MM.1S (cell line): Measurements from ENCODE around the gene PTPRN2.

Source experiments
- DNase-seq: peaks from one replicate; pipeline ENCODE4 v3.0.0-alpha.2; 2015
- H2AFZ ChIP-seq: fragments of 300-600 bp; sonication (generic); 2 replicates; pipeline ENCODE4 v1.6.0; 2016; ENCODE audit warnings: antibody characterized with exemption, low read length
- H3F3A ChIP-seq: fragments of 300-600 bp; sonication (generic); 2 replicates; pipeline ENCODE4 v1.6.1; 2016; ENCODE audit warnings: mild to moderate bottlenecking, antibody characterized with exemption, low read length, moderate library complexity, mixed read lengths; ENCODE audit not compliant: insufficient read depth
- H3K27ac ChIP-seq: fragments of 300-600 bp; sonication (generic); 2 replicates; pipeline ENCODE4 v1.5.1; 2016; ENCODE audit warnings: mild to moderate bottlenecking, low read length
- H3K27me3 ChIP-seq: fragments of 300-600 bp; sonication (generic); replicated peaks from 2 replicates; pipeline ENCODE4 v1.6.0; 2016; ENCODE audit warnings: low read length; ENCODE audit not compliant: insufficient read depth
- H3K36me3 ChIP-seq: fragments of 300-600 bp; sonication (generic); replicated peaks from 2 replicates; pipeline ENCODE4 v1.6.1; 2016; ENCODE audit warnings: mild to moderate bottlenecking, low read length, mixed read lengths; ENCODE audit not compliant: insufficient read depth
- H3K4me1 ChIP-seq: fragments of 300-600 bp; sonication (generic); 2 replicates; pipeline ENCODE4 v1.6.1; 2016; ENCODE audit warnings: low read length, mixed read lengths
- H3K4me2 ChIP-seq: fragments of 300-600 bp; sonication (generic); 2 replicates; pipeline ENCODE4 v1.6.0; 2016; ENCODE audit warnings: low read depth, low read length
- H3K4me3 ChIP-seq: fragments of 300-600 bp; sonication (generic); 2 replicates; pipeline ENCODE4 v1.5.1; 2016; ENCODE audit warnings: low read length, mixed read lengths
- H3K79me2 ChIP-seq: fragments of 300-600 bp; sonication (generic); 2 replicates; pipeline ENCODE4 v1.6.1; 2016; ENCODE audit warnings: mixed run types, low read length, mixed read lengths
- H3K9ac ChIP-seq: fragments of 300-600 bp; sonication (generic); 2 replicates; pipeline ENCODE4 v1.6.1; 2016; ENCODE audit warnings: low read length, mixed read lengths
- H3K9me2 ChIP-seq: fragments of 300-600 bp; sonication (generic); replicated peaks from 2 replicates; pipeline ENCODE4 v1.6.1; 2016; ENCODE audit warnings: mild to moderate bottlenecking, low read length, mixed read lengths; ENCODE audit not compliant: insufficient read depth
- H3K9me3 ChIP-seq: fragments of 300-600 bp; sonication (generic); replicated peaks from 2 replicates; pipeline ENCODE4 v1.6.1; 2016; ENCODE audit warnings: mild to moderate bottlenecking, low read length, mixed read lengths; ENCODE audit not compliant: insufficient read depth
- H4K20me1 ChIP-seq: fragments of 300-600 bp; sonication (generic); 2 replicates; pipeline ENCODE4 v1.6.1; 2016; ENCODE audit warnings: mild to moderate bottlenecking, low read length, moderate library complexity, mixed read lengths; ENCODE audit not compliant: insufficient read depth
- EZH2 ChIP-seq: fragments of 300-600 bp; sonication (generic); optimal IDR thresholded peaks from 2 replicates; pipeline ENCODE3; 2017; ENCODE audit warnings: low read depth, mild to moderate bottlenecking, antibody characterized with exemption, low read length, mixed read lengths
- EZH2phosphoT487 ChIP-seq: fragments of 300-600 bp; sonication (generic); IDR thresholded peaks from 2 replicates; pipeline ENCODE4 v1.6.1; 2018; ENCODE audit warnings: antibody characterized with exemption, low read length
- TF ChIP-seq, protein P1 (sequence below): fragments of 300-600 bp; sonication (generic); IDR thresholded peaks from 2 replicates; pipeline ENCODE4 v1.5.1; 2016; ENCODE audit warnings: antibody characterized with exemption, low read length, mixed read lengths

PTPRN2 gene

GRCh38 chr7:157719008-157719682, 868.5 kb downstream of the PTPRN2 start:
- peaks cover 93% of the 10 kb centered on the region for H3K27me3 ChIP-seq
- H3K4me3 ChIP-seq: no peak overlapping the region
- no peaks in the 10 kb centered on the region for H3F3A ChIP-seq
- H3K9me2 ChIP-seq: no peaks in the 10 kb centered on the region
- no peak overlapping the region for H3K9ac ChIP-seq
- H3K27ac ChIP-seq: no peak overlapping the region
- no peaks in the 10 kb centered on the region for H3K79me2 ChIP-seq
- H3K4me1 ChIP-seq: no peaks in the 10 kb centered on the region
- H3K4me2 ChIP-seq: no peak overlapping the region
- no peaks in the 10 kb centered on the region for H4K20me1 ChIP-seq
- no peaks in the 10 kb centered on the region for H3K9me3 ChIP-seq
- DNase-seq: no peak
- H3K36me3 ChIP-seq: no peaks in the 10 kb centered on the region
- TF ChIP-seq EZH2phosphoT487 (no peak), EZH2 (no peak)
- TF ChIP-seq, protein P1, sequence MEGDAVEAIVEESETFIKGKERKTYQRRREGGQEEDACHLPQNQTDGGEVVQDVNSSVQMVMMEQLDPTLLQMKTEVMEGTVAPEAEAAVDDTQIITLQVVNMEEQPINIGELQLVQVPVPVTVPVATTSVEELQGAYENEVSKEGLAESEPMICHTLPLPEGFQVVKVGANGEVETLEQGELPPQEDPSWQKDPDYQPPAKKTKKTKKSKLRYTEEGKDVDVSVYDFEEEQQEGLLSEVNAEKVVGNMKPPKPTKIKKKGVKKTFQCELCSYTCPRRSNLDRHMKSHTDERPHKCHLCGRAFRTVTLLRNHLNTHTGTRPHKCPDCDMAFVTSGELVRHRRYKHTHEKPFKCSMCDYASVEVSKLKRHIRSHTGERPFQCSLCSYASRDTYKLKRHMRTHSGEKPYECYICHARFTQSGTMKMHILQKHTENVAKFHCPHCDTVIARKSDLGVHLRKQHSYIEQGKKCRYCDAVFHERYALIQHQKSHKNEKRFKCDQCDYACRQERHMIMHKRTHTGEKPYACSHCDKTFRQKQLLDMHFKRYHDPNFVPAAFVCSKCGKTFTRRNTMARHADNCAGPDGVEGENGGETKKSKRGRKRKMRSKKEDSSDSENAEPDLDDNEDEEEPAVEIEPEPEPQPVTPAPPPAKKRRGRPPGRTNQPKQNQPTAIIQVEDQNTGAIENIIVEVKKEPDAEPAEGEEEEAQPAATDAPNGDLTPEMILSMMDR: no peak
- H2AFZ ChIP-seq: no peak overlapping the region

GRCh38 chr7:157718303-157719007, 869.2 kb downstream of the PTPRN2 start:
- Histone ChIP-seq H4K20me1 (no peaks in the 10 kb centered on the region), H3K79me2 (no peaks in the 10 kb centered on the region), H3F3A (no peaks in the 10 kb centered on the region), H3K4me1 (no peaks in the 10 kb centered on the region), H3K4me2 (no peak overlapping the region), H3K27me3 (peaks cover 93% of the 10 kb centered on the region), H3K4me3 (no peak overlapping the region), H3K36me3 (no peaks in the 10 kb centered on the region), H3K9me2 (no peaks in the 10 kb centered on the region), H3K9ac (no peak overlapping the region), H3K27ac (no peak overlapping the region), H2AFZ (no peak overlapping the region), H3K9me3 (no peaks in the 10 kb centered on the region)
- TF ChIP-seq, protein P1: no peak
- TF ChIP-seq EZH2 (no peak), EZH2phosphoT487 (no peak)
- DNase-seq: no peak

DNA sequence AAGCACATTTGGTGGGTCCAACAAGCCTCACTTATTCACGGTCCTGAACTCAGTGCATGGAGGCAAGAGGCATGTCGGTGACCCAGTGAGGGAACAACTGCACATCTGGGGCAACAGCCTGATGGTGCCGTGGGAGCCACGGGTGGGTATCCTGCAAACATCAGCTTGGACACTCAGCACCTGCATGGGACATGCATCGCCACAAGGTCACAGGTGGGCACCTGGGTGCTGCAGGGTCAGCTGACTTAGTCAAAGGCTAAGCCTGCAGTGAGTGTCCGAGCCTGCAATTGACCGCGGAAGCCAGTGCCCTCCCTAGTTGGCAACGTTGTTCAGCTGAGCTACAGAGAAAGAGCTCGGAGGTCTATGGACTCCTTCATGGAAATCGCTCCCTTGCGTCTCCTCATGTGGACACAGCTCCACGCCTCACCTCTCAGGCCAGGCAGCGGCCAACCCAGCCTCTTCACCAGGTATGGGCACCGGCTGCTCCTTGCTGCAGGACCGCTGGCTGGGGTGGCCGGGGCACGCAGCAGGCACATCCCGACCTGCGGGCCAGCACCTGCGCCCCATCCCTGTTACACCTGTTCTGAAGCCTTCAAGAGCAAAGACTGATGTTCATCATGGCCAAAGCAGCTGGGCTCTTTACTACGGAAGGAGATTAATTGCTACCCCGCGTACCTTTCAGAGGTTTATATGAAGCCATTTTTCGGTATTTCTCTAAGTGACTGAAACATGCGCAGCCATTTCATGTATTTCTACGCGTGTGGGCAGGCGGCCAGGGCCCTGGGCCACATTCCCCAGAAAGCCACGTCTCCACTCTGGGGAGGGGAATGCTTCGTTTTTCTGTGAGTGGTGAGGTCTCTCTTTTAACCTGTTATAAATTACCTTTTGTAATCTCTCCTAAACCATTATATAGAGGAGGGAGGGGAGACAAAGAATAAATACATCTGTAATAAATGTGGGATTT, 870.1 kb downstream of the PTPRN2 start:
- Histone ChIP-seq H3K4me1 (no peaks in the 10 kb centered on the region), H4K20me1 (no peaks in the 10 kb centered on the region), H3K27me3 (peaks cover 92% of the 10 kb centered on the region), H2AFZ (no peak overlapping the region), H3K36me3 (no peaks in the 10 kb centered on the region), H3F3A (no peaks in the 10 kb centered on the region), H3K4me3 (no peak overlapping the region), H3K79me2 (no peaks in the 10 kb centered on the region), H3K27ac (no peak overlapping the region), H3K4me2 (no peak overlapping the region), H3K9ac (no peak overlapping the region), H3K9me3 (no peaks in the 10 kb centered on the region), H3K9me2 (no peaks in the 10 kb centered on the region)
- TF ChIP-seq, protein P1: no peak
- TF ChIP-seq EZH2 (no peak), EZH2phosphoT487 (no peak)
- no peak for DNase-seq
